ENCODE measurements around the gene TTC7B.
"Not testable (repeated sequence)": the region's sequence is repeated elsewhere in the genome, so short reads cannot be mapped to it uniquely, and the experiment has no call there.

TTC7B gene, protein sequence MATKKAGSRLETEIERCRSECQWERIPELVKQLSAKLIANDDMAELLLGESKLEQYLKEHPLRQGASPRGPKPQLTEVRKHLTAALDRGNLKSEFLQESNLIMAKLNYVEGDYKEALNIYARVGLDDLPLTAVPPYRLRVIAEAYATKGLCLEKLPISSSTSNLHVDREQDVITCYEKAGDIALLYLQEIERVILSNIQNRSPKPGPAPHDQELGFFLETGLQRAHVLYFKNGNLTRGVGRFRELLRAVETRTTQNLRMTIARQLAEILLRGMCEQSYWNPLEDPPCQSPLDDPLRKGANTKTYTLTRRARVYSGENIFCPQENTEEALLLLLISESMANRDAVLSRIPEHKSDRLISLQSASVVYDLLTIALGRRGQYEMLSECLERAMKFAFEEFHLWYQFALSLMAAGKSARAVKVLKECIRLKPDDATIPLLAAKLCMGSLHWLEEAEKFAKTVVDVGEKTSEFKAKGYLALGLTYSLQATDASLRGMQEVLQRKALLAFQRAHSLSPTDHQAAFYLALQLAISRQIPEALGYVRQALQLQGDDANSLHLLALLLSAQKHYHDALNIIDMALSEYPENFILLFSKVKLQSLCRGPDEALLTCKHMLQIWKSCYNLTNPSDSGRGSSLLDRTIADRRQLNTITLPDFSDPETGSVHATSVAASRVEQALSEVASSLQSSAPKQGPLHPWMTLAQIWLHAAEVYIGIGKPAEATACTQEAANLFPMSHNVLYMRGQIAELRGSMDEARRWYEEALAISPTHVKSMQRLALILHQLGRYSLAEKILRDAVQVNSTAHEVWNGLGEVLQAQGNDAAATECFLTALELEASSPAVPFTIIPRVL

DNA sequence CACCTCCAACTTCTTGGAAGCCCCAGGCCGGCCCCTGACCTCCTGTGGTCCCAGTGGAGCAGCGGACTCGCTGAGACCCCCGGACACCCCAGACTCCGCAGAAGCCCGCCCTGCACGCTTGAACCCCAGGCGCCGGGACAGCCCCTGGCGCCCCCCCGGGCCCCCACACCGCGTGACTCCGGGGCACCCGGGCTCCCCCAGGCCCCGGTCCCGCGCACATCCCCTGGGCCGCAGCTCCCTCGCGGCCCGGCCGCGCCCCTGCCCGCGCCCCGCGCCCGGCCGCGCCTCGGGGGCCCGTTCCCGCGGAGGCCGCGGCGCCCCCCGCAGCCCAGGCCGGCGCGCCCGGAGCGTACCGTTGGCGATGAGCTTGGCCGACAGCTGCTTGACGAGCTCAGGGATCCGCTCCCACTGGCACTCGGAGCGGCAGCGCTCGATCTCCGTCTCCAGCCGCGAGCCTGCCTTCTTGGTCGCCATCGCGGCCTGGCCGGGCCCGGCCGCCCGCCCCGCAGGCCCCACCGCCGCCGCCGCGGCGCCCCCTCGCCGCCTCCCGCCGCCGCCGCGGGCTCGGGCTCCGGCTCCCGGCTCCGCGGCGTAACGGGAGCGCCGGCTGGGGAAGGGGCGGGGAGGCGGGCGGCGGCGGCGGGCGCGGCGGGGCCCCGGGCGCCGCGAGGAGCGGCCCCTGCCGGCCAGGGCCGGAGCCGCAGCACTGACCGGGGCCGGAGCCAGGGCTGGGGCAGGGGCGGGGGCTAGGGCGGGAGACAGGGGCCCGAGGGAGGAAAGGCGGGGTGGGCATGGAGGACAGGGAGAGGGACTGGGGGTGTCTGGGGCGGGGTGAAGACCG is at the start of gene TTC7B:
Gene TTC7B (minus strand): TSS at position 609 of the 841 bp plus-strand sequence. CDS start 135 bp downstream, at position 474.
- DNase-seq, result peak; percentile 40

DNA sequence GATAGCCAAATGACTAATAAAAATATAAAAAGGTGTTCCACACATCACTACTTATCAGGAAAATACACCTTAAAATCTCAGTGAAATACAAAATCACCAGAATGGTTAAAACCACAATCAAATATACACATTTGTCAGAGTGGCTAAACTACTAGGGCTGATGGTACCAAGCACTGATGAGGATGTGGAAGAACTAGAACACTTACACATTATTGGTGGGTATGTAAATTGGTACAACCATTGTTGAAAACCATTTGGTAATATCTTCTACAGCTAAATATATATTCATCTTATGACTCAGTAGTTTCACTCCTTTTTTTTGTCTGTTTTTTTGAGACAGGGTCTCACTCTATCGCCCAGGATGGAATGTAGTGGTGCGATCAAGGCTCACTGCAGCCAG is 48.5 kb upstream of the TTC7B start:
- DNase-seq, result no peak

DNA sequence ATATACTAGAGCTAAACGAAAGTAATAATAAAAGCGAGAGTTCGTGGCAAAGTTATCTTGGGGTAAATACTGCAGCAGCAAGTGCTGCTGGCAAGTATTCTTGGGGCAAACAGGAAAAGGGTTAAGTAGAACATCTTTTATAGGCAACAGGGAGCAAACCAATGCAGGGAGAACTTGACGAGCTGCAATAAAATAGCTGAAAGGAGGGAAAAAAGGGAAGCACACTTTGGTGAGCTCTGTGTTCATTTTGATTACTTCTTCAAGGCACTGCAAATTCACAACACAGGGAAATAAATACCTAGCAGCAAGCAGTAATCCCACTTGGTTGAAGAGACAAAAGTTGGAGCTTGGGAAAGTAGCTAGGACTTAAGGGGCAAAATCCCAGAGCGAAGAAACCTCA is 42.3 kb upstream of the TTC7B start:
- no peak for DNase-seq

DNA sequence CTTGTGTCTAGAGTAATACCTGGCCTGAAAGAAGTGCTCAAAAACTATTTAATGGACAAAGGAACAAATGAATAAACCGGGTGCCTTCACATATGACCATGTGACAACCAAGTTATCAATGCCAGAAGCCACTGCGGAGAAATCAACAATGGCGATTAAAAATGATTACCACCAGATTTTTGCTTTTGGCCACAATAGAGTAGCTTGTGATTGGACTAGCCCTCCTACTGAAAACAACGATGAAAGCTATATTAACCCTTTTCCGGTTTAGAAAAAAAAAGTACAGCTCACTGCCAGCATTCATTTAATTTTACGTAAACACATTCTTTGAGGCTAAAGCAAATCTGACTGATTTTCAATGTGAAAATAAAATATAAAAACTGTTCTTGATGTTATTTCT is 41.6 kb upstream of the TTC7B start:
- DNase-seq, result no peak

DNA sequence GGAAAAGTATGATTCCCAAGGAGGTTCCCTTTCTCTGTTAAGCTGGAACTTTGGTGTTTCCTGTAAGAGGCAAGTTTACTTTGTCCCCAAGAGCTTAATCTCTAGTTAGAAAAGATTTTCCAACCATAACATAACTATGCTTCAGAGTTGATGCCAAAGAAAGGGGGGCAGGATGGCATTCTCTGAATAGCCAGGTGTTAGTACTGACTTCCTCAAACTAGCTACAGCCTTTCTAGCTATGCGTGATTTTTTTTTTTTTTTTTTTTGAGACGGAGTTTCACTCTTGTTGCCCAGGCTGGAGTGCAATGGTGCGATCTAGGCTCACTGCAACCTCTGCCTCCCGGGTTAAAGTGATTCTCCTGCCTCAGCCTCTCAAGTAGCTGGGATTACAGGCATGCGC is 39.9 kb upstream of the TTC7B start:
- not testable (repeated sequence) for DNase-seq

DNA sequence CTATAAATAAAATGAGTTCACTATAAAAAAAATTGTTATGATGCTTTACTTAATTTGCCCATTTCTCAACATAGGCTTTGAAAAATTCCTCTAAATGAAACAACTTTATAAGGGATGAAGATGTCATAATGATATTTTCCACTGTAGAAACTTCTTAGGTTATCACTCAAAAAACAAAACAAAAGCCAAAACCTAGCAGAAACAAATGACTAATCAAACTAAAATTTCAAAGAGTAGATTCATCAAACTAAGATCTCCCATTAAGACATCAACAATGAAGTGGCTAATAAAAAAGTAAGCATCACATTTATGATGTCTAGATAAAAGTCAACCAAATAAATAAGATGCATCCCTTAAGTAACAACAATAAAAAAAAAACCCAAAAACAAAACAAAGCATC is 36.9 kb upstream of the TTC7B start:
- no peak for DNase-seq

DNA sequence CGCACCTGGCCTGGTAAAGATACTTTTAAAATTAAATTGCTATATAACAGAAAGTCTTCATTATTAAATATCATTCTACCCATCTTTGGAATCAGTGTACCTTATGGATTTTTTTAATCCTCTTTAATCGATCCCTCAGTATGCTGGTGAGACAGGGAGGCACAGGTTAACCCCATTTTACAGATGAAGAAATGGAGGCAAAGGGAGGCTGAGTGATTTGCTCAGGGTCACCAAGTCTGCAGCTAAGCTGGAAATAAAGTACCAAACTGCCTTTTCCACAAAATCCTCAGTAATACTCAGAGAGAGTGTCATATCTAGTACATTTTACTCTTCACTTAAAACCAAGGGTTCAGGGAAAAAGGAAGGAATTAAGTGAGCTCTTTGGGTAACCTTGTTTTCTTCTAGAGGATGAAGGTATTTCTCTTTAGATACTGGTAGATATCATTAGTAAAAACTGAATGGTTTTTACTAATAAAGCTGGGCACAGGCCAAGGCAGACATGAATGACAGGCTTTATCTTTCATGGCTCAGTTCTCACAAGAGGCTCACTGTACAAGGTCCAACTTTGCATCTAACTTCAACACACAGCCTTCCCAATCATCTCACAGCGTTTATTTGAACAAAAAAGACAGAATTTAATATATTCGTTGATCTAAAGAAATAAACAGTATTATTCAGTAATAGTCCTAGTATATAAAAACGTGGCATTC is 35.3 kb upstream of the TTC7B start:
- no peak for DNase-seq

DNA sequence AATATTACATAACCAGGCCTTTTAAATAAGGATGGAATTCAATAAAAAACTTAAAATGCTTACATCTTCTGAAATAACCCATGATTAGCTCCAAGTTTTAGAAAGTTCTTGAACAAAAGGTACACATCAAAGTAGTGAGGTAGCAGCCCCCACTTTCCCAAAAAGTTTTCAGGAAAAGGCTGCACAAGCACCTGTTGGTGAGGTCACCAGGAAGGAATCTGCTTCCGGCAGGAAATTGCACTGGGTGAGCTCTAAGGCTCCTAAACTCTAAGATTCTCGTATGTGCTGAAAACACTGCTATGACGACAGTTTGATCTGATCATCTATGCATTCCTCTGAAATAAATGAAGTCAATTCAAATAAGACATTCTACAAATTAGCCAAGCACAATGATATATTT is 34.3 kb upstream of the TTC7B start:
- no peak for DNase-seq

DNA sequence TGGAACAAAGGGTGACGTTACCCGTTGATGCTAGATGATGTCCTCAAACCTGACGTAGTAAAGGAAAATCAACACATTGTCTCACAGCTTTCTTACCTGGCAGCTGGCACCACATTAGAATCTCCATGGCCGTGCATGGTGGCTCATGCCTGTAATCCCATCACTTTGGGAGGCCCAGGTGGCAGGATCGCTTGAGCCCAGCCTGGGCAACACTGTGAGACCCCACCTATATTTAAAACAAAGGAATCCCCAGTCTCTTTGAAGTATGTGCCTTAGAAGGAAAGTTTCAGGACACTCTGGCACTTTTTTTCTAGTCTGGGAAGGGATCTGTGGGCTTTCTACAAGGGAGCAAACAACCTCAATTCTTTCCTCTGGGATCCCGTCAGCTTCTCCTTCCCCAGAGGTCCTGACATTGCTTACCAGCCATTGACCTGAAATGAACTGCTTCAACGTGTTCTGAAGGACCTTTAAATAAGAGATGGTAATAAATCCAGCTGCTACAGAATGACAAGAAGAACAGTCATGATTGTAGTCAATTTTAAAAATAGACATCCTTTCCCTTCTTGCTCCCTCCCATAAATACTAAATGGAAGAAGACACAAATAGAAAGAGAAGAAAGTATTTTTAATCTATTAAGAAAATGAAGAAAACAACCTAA is 33.7 kb upstream of the TTC7B start:
- no peak for DNase-seq

DNA sequence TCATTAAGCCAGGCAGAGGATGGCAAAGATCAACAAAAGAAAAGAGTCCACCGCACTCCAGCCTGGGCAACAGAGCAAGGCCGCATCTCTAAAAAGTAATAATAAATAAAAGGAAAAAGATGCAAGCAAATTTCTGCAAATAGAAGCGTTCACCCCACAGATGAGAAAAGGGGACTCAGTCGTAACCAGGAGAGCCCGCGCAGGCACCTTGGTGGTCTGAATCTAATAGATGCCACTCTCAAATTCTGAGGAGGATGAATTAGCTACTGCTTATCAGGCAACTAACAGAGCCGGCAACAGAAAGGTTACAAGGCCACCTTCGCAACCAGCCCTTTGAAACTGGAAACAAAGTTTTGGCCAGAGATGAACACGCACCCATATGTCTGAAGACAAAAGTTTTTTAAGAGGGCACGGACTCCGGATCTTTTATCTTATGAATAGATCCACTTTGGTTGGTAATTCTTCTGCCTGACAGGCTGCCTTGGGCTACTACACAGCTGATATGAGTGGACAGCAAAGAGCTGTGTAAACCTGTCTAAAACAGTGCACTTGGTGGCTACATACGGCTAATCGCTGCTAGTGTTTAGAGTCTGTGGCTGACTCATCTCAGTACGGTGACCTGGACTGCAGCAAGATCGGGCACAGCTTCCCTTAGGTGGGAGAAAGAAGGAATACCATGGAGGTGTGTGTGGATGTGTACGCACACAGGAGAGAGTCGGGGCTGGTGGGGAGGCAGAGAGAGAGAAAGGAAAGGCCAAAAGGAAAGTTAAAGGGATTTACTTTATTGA is 32.9 kb upstream of the TTC7B start:
- no peak for DNase-seq

DNA sequence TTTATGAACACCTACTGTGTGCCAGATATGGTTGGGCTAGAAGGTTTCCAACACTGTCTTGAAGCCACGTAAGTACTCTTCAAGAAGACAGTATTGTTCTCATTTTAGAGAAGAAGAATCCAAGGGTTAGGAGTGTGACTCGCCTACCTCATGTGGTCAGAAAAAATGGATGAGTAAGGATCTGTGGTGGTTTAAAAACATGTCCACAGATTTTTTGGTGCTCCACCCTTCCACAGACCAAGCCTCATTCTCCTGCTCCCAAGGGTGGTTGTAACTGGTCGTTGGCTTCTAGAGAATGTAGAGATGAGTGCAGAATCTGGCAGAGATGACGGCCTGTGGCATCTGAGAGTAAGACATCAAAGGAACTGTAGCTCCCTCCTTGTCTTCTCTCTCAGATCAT is 30.3 kb upstream of the TTC7B start:
- no peak for DNase-seq

DNA sequence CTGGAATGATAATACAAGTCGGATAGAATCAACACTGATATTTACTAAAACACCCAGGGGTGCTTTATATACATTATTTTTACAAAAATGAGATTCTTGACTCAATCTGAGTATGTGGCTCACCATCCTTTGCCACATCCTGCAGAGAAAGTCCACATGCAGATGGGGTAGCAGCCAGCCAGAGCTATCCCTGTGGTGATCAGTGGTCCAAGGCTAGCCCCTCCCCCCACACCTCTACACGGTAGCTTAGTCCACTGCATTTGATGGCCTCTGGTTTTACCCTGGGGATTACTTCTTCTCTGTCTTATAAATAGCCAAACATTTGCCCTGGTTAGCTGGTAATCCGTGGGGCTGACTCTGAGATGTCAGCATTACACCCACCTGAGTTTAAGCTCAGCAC is 28.1 kb upstream of the TTC7B start:
- DNase-seq, result no peak

DNA sequence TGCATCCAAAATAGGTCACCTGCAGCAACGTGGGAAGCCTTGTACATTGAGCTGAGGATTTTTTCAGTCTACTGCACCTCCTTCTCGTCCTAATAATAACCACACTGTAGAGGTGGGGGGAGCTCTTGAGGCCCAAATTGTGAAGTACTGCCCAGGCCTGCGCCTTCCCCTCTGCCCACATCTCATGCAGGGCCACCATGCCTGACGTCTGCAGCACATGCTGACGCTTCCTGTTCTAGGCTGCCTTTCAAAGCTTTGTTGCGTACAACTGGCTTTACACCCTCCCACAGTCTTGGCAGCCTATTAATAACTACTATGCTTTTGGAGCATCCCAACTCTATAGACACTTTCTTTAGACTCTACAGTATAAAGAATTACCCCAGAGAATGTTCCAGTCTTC is 26.5 kb upstream of the TTC7B start:
- DNase-seq, result no peak

DNA sequence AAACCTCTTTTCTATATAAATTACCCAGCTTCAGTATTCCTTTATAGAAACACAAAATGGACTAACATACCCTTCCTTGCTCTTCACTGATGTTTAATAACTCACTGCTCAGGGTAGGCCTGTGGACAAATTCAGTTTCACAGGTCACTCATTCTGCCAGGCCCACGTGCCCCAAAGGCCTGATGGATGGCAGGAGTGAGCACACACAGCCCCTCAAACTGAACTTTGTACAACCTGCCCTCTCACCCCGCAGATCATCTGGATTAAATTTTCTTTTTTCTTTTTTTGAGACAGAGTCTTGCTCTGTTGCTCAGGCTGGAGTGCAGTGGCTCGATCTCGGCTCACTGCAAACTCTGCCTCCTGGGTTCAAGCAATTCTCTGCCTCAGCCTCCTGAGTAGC is 24.4 kb upstream of the TTC7B start:
- DNase-seq, result not testable (repeated sequence)

DNA sequence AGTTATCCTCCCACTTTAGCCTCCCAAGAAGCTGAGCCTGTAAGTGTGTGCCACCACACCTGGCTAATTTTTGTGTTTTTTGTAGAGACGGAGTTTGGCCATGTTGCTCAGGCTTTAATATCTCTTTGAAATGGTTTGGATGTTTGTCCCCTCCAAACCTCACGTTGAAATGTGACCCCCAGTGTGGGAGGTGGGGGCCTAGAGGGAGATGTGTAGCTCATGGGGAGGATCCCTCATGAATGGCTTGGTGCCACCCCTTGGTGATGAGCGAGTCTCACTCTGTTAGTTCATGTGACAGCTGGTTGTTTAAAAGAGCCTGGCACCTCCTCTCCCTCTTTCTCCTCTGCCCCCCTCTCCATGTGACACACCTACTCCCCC is 23.6 kb upstream of the TTC7B start:
- no peak for DNase-seq

DNA sequence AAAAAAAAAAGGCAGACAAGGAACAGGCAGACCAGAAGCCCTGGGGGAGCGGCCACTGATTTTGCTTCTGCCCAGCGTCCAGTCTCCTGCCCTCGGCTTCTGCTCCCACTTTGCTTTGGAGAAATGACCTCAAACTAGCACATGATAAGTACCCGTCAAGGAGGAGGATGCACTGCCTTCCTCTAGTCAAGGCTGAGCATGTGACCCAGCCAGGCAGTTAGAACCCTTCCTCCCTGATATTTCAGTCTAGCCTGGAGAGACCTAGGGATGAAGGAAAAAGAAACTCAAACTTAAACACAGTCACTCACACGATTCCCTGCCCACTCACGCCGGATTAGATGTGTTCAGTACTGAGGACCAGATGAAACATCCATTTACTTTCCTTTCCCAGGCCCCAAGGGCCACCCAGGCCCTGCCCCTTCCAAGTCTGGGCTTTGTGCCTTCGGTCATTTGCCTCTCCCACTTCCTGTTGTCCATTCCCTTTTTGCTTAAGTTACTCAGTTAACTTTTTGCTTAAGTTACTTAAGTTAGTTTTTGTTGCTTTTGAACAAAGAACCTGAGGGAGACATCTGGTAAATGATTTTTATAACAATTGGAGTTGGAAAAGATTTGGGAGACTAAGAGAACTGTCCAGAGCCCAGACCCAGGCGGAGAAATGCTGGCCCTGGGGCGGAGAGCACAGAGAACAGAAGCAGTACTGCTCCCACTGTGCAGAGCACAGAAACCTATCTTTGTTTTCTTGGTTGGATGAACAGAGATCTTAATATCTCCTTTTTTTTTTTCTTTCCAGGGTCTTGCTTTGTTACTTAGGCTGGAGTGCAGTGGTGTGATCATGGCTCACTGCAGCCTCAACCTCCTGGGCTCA is 23.0 kb upstream of the TTC7B start:
- no peak for DNase-seq

DNA sequence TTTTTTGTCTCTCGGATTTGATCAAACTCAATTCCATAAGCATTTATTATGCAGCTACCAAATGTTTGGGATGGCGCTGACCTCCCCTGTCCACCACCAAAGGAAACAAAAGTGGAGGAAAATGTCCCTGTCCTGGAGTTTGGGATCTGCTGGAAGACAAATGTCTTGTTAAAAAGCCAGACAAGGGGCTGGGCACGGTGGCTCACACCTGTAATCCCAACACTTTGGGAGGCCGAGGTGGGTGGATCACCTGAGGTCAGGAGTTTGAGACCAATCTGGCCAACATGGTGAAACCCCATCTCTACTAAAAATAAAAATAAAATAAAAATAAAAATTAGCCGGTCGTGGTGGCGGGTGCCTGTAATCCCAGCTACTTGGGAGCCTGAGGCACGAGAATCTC is 22.3 kb upstream of the TTC7B start:
- not testable (repeated sequence) for DNase-seq

DNA sequence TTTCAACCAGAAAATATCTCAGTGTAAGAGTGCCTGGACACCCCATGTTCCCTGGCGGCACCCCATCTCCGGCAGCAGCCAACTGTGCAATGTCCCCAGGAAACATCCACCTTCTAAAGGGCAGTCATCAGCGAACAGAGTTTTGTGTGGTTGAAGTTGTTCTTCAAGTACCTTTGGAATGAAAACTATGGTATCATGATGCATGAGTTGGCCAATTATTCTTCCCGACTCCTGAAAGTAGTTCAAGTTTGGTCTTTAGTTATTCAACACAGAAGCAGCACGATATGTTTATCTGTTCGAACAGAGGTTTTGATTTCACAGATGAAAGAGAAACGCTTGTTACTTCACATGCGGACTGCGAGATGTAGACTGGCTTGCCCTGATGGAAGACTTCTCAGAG is 21.1 kb upstream of the TTC7B start:
- DNase-seq, result no peak

DNA sequence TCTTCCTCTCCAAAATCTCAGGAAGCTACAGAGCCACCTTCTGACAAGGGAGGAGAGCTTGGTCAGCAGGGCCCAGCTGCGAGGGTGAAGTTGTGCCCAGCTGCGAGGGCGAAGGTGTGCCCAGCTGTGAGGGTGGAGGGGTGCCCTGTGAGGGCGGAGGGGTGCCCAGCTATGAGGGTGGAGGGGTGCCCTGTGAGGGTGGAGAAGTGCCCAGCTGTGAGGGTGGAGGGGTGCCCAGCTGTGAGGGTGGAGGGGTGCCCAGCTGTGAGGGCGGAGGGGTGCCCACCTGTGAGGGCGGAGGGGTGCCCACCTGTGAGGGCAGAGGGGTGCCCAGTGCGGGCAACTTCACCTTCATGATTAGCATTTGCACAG is 20.4 kb upstream of the TTC7B start:
- DNase-seq, result no peak

DNA sequence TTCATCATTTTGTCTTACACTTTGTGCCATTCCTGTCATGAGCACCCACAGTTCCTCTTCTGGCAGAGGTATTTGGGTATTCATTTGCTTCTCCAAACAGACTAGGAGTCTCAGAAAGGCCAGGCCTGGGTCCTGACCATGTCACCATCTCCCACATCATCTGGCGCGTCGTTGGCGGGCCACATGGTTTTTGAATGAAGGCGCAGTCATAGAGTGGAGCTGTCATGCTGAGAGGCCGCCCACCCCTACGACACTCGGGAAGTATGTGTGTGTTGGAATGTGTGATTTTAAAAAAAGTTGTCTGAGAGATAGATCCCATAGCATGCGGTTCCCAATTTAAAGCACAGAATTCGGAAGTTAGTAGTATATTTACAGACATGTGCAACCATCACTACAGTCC is 15.6 kb upstream of the TTC7B start:
- DNase-seq, result no peak

All from activated naive CD4-positive, alpha-beta T cell treated with anti-CD3 and anti-CD28 coated beads, Interleukin-2, amount 50 U/mL, for 16 hours (primary cell).